ENCODE results near the gene PTPRJ. TPM values are rescaled to one million over a fixed set of nuclear protein-coding genes. Genes with fewer than 3 reads are reported as not detected.

The PTPRJ gene
- polyA plus RNA-seq, 1 donor (not counting 4 experiments of a cell fraction or from before 2014, with no cell fraction given), result 0.84 TPM

- Histone ChIP-seq H3K9me1 (ENCODE audit: control insufficient read depth, extremely low read depth, insufficient read depth, low read length) (no peaks in the 10 kb centered on the region), H3K79me2 (ENCODE audit: control insufficient read depth, insufficient read depth, low read length) (no peaks in the 10 kb centered on the region), H3K4me3 (ENCODE audit: control insufficient read depth in 2 of 3, extremely low read depth in 1 of 3, insufficient read depth in 2 of 3, low read depth in 1 of 3, low read length in 3 of 3) (no peak overlapping the region), H4K20me1 (ENCODE audit: control insufficient read depth, extremely low read depth, insufficient read depth, low read length) (no peaks in the 10 kb centered on the region), H3K9ac (ENCODE audit: control insufficient read depth, extremely low read depth, insufficient read depth, low read length) (no peak overlapping the region), H2AFZ (ENCODE audit: control insufficient read depth, low read length) (no peak overlapping the region), H3K27me3 (ENCODE audit: control insufficient read depth, extremely low read depth, insufficient read depth, low read length) (no peaks in the 10 kb centered on the region), H3K27ac (ENCODE audit: control insufficient read depth, insufficient read depth, low read length) (no peak overlapping the region), H3K9me3 (ENCODE audit: control insufficient read depth, low read depth, low read length) (no peaks in the 10 kb centered on the region), H3K4me1 (ENCODE audit: control insufficient read depth, extremely low read depth, insufficient read depth, low read length) (peaks cover 1% of the 10 kb centered on the region), H3K36me3 (ENCODE audit: control insufficient read depth in 2 of 2, extremely low read depth in 1 of 2, insufficient read depth in 2 of 2, low read length in 2 of 2) (no peaks in the 10 kb centered on the region), H3K4me2 (ENCODE audit: control insufficient read depth, extremely low read depth, insufficient read depth, low read depth, low read length) (no peak overlapping the region)
- TF ChIP-seq, protein P1, sequence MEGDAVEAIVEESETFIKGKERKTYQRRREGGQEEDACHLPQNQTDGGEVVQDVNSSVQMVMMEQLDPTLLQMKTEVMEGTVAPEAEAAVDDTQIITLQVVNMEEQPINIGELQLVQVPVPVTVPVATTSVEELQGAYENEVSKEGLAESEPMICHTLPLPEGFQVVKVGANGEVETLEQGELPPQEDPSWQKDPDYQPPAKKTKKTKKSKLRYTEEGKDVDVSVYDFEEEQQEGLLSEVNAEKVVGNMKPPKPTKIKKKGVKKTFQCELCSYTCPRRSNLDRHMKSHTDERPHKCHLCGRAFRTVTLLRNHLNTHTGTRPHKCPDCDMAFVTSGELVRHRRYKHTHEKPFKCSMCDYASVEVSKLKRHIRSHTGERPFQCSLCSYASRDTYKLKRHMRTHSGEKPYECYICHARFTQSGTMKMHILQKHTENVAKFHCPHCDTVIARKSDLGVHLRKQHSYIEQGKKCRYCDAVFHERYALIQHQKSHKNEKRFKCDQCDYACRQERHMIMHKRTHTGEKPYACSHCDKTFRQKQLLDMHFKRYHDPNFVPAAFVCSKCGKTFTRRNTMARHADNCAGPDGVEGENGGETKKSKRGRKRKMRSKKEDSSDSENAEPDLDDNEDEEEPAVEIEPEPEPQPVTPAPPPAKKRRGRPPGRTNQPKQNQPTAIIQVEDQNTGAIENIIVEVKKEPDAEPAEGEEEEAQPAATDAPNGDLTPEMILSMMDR (optimal IDR thresholded peaks at IDR 0.05 in 1 of 3, IDR thresholded peaks at IDR 0.05 in 1 of 3, conservative IDR thresholded peaks at IDR 0.05 in 1 of 3; ENCODE audit: extremely low read depth in 1 of 3, insufficient read depth in 2 of 3, low read length in 3 of 3), result no peak
- no peak for TF ChIP-seq EZH2 (IDR thresholded peaks at IDR 0.05; ENCODE audit: low read length)
- no peak for DNase-seq (ENCODE audit: low read depth, low spot score)
- no peak for FAIRE-seq
- dilution Hi-C loops (cut with MboI; ENCODE audit: extremely low pct_ligation_motif_present, low sequenced_read_pairs), result no loop called here
Observed at GRCh38 chr11:48044577-48044976, 64.2 kb downstream of the PTPRJ start.

GRCh38 chr11:48045536-48045935 is 65.2 kb downstream of the PTPRJ start:
- Histone ChIP-seq H4K20me1 (ENCODE audit: control insufficient read depth, extremely low read depth, insufficient read depth, low read length) (no peaks in the 10 kb centered on the region), H3K27me3 (ENCODE audit: control insufficient read depth, extremely low read depth, insufficient read depth, low read length) (no peaks in the 10 kb centered on the region), H3K4me3 (ENCODE audit: control insufficient read depth in 2 of 3, extremely low read depth in 1 of 3, insufficient read depth in 2 of 3, low read depth in 1 of 3, low read length in 3 of 3) (no peak overlapping the region), H3K9ac (ENCODE audit: control insufficient read depth, extremely low read depth, insufficient read depth, low read length) (no peak overlapping the region), H3K9me3 (ENCODE audit: control insufficient read depth, low read depth, low read length) (no peaks in the 10 kb centered on the region), H3K79me2 (ENCODE audit: control insufficient read depth, insufficient read depth, low read length) (no peaks in the 10 kb centered on the region), H3K4me1 (ENCODE audit: control insufficient read depth, extremely low read depth, insufficient read depth, low read length) (peaks cover 9% of the 10 kb centered on the region), H3K36me3 (ENCODE audit: control insufficient read depth in 2 of 2, extremely low read depth in 1 of 2, insufficient read depth in 2 of 2, low read length in 2 of 2) (no peaks in the 10 kb centered on the region), H3K9me1 (ENCODE audit: control insufficient read depth, extremely low read depth, insufficient read depth, low read length) (no peaks in the 10 kb centered on the region), H3K27ac (ENCODE audit: control insufficient read depth, insufficient read depth, low read length) (no peak overlapping the region), H3K4me2 (ENCODE audit: control insufficient read depth, extremely low read depth, insufficient read depth, low read depth, low read length) (no peak overlapping the region), H2AFZ (ENCODE audit: control insufficient read depth, low read length) (no peak overlapping the region)
- FAIRE-seq, result no peak
- DNase-seq (ENCODE audit: low read depth, low spot score), result no peak
- no peak for TF ChIP-seq EZH2 (IDR thresholded peaks at IDR 0.05; ENCODE audit: low read length)
- TF ChIP-seq, protein P1 (optimal IDR thresholded peaks at IDR 0.05 in 1 of 3, IDR thresholded peaks at IDR 0.05 in 1 of 3, conservative IDR thresholded peaks at IDR 0.05 in 1 of 3; ENCODE audit: extremely low read depth in 1 of 3, insufficient read depth in 2 of 3, low read length in 3 of 3), result no peak
- dilution Hi-C loops (cut with MboI; ENCODE audit: extremely low pct_ligation_motif_present, low sequenced_read_pairs), result no loop called here
